DND-41 (cell line): ENCODE results near the gene FAM193A.

Source experiments
- ATAC-seq: fragments of 200-7000 bp; cut with Tn5 transposase; 3 replicates; pipeline ENCODE4 v1.9.1; 2021; ENCODE audit warnings: low read depth; ENCODE audit not compliant: insufficient read depth
- DNase-seq: peaks from one replicate; pipeline ENCODE4 v3.0.0-alpha.2; 2020
- H2AFZ ChIP-seq: 2 replicates; pipeline ENCODE4 v1.6.0; 2012; ENCODE audit warnings: low read depth, low read length
- H3K27ac ChIP-seq: 2 replicates; pipeline ENCODE4 v1.5.1; 2012; ENCODE audit warnings: low read length, inconsistent platforms
- H3K27me3 ChIP-seq: fragments of 200-600 bp; sonication (generic); 2 replicates; pipeline ENCODE4 v1.6.0; 2012; ENCODE audit warnings: low read length, mild to moderate bottlenecking, inconsistent platforms; ENCODE audit not compliant: insufficient read depth, poor library complexity
- H3K36me3 ChIP-seq: 2 replicates; pipeline ENCODE4 v1.5.1; 2012; ENCODE audit warnings: low read length, inconsistent platforms; ENCODE audit not compliant: insufficient read depth
- H3K4me1 ChIP-seq: 2 replicates; pipeline ENCODE4 v1.5.1; 2012; ENCODE audit warnings: mild to moderate bottlenecking, low read length; ENCODE audit not compliant: insufficient read depth
- H3K4me2 ChIP-seq: 2 replicates; pipeline ENCODE4 v1.6.0; 2012; ENCODE audit warnings: mild to moderate bottlenecking, moderate library complexity, low read length, inconsistent platforms; ENCODE audit not compliant: insufficient read depth
- H3K4me3 ChIP-seq, 2 experiments: fragments of 200-600 bp in 1 of 2; shearing (Covaris generic) in 1 of 2; 2 replicates each; pipeline ENCODE4 v1.5.1; 2012 to 2016; ENCODE audit warnings: inconsistent platforms in 2 of 2, low read length in 2 of 2, mild to moderate bottlenecking in 2 of 2, low read depth in 1 of 2, moderate library complexity in 1 of 2
- H3K79me2 ChIP-seq: 2 replicates; pipeline ENCODE4 v1.6.0; 2012; ENCODE audit warnings: low read length, inconsistent platforms; ENCODE audit not compliant: insufficient read depth
- H3K9ac ChIP-seq: 2 replicates; pipeline ENCODE4 v1.6.0; 2012; ENCODE audit warnings: low read depth, mild to moderate bottlenecking, inconsistent platforms, low read length, moderate library complexity
- H3K9me3 ChIP-seq: 2 replicates; pipeline ENCODE4 v1.5.1; 2012; ENCODE audit warnings: low read length, moderate library complexity, mild to moderate bottlenecking, inconsistent platforms; ENCODE audit not compliant: insufficient read depth, severe bottlenecking
- H4K20me1 ChIP-seq: 2 replicates; pipeline ENCODE4 v1.6.0; 2012; ENCODE audit warnings: low read length; ENCODE audit not compliant: insufficient read depth
- EZH2 ChIP-seq: IDR thresholded peaks from 3 replicates; pipeline ENCODE4 v1.6.1; 2012; ENCODE audit warnings: borderline replicate concordance, low read depth, mild to moderate bottlenecking, moderate library complexity, low read length, inconsistent platforms; ENCODE audit not compliant: severe bottlenecking
- TF ChIP-seq, protein P1 (sequence below): IDR thresholded peaks from 2 replicates; pipeline ENCODE4 v1.5.1; 2012; ENCODE audit warnings: borderline replicate concordance, low read length, moderate library complexity, mild to moderate bottlenecking; ENCODE audit not compliant: poor library complexity, severe bottlenecking; ENCODE audit errors: extremely low read depth

The FAM193A gene

DNA sequence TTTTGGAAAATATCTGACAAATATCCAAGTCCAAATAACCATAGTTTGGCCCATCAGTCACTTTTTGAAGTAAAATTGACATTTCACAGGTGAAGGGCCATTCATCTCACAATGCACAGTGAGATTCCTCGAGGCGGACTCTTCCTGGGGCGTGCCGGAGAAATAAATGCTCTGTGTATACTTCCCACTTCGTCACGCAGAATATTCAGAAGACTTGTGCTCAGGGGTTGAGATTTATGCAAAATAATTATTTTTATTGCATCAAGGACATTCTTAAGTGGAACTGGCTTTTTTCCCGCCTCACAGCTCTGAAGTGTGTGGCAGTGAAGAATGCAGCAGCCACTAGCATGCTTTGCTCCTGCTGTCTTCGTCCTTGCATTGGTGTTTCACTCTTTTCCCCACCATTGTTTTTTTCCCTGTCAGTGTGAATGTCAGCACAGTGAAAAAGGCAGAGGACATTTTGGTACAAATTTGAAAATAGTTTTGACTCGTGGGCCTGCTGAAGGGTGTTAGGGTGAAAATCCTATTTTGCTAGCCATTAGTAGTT lies 70.6 kb downstream of the FAM193A start:
- Histone ChIP-seq H3K9me3 (no peaks in the 10 kb centered on the region), H3K36me3 (peaks cover 17% of the 10 kb centered on the region), H3K4me3 (no peak overlapping the region), H2AFZ (no peak overlapping the region), H3K27me3 (no peaks in the 10 kb centered on the region), H3K79me2 (peaks cover 95% of the 10 kb centered on the region), H3K9ac (no peak overlapping the region), H3K4me2 (no peak overlapping the region), H3K27ac (no peak overlapping the region), H3K4me1 (peaks cover 3% of the 10 kb centered on the region; the same call in 1 of the 2 replicates), H4K20me1 (peaks cover 46% of the 10 kb centered on the region)
- DNase-seq (no peak), ATAC-seq (no peak)
- TF ChIP-seq EZH2 = no peak
- TF ChIP-seq, protein P1, sequence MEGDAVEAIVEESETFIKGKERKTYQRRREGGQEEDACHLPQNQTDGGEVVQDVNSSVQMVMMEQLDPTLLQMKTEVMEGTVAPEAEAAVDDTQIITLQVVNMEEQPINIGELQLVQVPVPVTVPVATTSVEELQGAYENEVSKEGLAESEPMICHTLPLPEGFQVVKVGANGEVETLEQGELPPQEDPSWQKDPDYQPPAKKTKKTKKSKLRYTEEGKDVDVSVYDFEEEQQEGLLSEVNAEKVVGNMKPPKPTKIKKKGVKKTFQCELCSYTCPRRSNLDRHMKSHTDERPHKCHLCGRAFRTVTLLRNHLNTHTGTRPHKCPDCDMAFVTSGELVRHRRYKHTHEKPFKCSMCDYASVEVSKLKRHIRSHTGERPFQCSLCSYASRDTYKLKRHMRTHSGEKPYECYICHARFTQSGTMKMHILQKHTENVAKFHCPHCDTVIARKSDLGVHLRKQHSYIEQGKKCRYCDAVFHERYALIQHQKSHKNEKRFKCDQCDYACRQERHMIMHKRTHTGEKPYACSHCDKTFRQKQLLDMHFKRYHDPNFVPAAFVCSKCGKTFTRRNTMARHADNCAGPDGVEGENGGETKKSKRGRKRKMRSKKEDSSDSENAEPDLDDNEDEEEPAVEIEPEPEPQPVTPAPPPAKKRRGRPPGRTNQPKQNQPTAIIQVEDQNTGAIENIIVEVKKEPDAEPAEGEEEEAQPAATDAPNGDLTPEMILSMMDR = no peak

DNA sequence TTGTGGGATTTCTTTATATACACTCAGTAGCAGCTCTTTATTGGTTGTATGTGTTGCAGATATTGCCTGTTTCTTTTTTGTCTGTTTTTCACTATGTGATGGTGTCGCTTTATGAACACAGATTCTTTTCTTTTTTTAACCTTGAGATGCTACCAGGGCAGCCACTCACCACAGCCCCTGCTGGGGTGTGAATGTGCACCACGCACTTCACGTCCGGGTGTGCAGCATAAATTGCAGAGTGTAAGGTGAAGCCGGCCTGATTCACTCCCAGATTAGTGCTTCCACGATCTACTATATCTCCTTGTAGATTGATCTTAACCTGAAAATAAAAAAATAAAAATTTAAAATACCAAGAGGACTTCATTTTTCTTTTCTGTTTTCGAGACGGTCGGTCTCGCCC lies 71.4 kb downstream of the FAM193A start:
- peaks cover 51% of the 10 kb centered on the region for H4K20me1 ChIP-seq
- peaks cover 3% of the 10 kb centered on the region; the same call in 1 of the 2 replicates for H3K4me1 ChIP-seq
- no peak overlapping the region for H3K4me2 ChIP-seq
- no peaks in the 10 kb centered on the region for H3K9me3 ChIP-seq
- TF ChIP-seq EZH2 = no peak
- TF ChIP-seq, protein P1 = no peak
- H2AFZ ChIP-seq = no peak overlapping the region
- H3K79me2 ChIP-seq = peaks cover 98% of the 10 kb centered on the region
- H3K27me3 ChIP-seq = no peaks in the 10 kb centered on the region
- H3K4me3 ChIP-seq = no peak overlapping the region
- H3K9ac ChIP-seq = no peak overlapping the region
- H3K27ac ChIP-seq = no peak overlapping the region
- H3K36me3 ChIP-seq = peaks cover 17% of the 10 kb centered on the region
- DNase-seq (no peak), ATAC-seq (no peak)

DNA sequence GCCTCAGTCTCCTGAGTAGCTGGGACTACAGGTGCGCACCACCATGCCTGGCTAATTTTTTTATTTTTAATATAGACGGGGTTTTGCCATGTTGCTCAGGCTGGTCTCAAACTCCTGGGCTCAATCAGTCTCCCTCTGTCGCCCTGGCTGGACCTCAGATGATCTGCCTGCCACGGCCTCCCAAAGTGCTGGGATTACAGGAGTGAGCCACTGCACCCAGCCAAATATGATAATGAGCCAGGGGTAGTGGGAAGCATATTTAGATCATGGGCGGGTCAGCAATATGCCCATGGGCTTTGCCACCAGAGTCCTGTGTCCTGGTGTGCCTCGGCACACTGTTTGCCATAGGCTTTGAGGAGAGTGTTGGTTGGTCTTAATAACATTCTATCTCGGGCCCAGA lies 71.8 kb downstream of the FAM193A start:
- no peak overlapping the region for H2AFZ ChIP-seq
- TF ChIP-seq, protein P1 = no peak
- no peak for TF ChIP-seq EZH2
- H3K4me1 ChIP-seq = peaks cover 3% of the 10 kb centered on the region; the same call in 1 of the 2 replicates
- ATAC-seq (no peak), DNase-seq (no peak)
- H3K27me3 ChIP-seq = no peaks in the 10 kb centered on the region
- H3K9ac ChIP-seq = no peak overlapping the region
- H4K20me1 ChIP-seq = peaks cover 54% of the 10 kb centered on the region
- no peak overlapping the region for H3K4me3 ChIP-seq
- H3K27ac ChIP-seq = no peak overlapping the region
- H3K79me2 ChIP-seq = peaks cover 99% of the 10 kb centered on the region
- no peak overlapping the region for H3K4me2 ChIP-seq
- H3K36me3 ChIP-seq = peaks cover 17% of the 10 kb centered on the region
- H3K9me3 ChIP-seq = no peaks in the 10 kb centered on the region
